ENCODE data around the gene PIGK.

Gene PIGK

DNA sequence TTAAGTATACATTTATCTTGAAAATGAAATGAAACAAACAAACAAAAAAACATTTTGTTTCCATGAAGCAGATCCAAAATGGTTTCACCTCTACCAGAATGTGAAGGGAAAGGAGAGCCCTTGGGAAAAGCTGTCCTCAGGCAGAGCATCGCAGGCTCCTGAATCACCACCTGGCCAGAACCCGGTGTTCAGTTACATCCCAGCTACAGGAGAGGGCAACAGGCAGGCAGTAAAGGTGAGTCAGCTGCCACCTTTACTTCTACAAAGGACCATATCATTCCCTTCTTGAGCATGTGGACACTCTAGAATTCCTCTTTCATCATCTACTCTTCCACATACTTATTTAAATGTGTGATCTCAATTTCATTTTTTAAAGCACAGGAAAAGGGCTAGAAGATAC, 151.2 kb downstream of the PIGK start:
- H3K4me3 ChIP-seq (ENCODE audit: low read depth, low read length): no peak overlapping the region
- no peak overlapping the region for H3K27ac ChIP-seq
- TF ChIP-seq, protein P1, sequence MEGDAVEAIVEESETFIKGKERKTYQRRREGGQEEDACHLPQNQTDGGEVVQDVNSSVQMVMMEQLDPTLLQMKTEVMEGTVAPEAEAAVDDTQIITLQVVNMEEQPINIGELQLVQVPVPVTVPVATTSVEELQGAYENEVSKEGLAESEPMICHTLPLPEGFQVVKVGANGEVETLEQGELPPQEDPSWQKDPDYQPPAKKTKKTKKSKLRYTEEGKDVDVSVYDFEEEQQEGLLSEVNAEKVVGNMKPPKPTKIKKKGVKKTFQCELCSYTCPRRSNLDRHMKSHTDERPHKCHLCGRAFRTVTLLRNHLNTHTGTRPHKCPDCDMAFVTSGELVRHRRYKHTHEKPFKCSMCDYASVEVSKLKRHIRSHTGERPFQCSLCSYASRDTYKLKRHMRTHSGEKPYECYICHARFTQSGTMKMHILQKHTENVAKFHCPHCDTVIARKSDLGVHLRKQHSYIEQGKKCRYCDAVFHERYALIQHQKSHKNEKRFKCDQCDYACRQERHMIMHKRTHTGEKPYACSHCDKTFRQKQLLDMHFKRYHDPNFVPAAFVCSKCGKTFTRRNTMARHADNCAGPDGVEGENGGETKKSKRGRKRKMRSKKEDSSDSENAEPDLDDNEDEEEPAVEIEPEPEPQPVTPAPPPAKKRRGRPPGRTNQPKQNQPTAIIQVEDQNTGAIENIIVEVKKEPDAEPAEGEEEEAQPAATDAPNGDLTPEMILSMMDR (IDR thresholded peaks at IDR 0.05; ENCODE audit: low read depth, low read length, missing control alignments): no peak
- DNase-seq: no peak
- H3K27me3 ChIP-seq (replicated peaks): no peaks in the 10 kb centered on the region
- H3K36me3 ChIP-seq (replicated peaks): no peaks in the 10 kb centered on the region
- in situ Hi-C loops (cut with HindIII; ENCODE audit: low pct_ligation_motif_present, low sequenced_read_pairs): no loop called here

DNA sequence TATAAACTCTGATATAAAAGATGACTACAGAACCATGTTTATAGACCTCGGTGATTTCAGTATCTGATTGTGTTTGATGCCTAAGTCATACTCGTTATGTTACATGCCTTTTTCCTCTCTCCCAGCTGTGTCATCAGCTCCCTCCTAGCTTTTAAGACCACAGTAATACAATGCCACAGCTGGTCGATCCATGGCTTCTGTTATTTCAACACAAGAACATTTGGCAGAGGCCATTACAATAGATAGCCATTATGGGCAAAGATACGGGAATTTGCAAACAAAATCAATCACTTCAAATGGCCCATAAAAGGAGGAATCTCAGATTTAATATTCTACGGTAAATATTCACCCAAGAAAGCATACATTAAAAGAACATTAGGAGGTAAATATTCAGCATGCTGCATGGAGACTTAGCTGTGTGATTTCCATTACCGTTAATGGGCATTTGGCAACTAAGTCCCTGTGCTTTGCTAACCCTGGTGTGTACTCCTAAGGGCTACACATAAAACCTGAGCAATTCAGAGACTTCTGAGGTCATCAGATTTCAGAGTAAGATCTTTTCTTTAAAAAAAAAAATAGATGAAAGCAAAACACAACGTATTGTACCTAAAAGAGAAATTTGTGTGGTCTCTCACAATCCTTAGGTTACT, 153.4 kb downstream of the PIGK start:
- TF ChIP-seq, protein P1 (IDR thresholded peaks at IDR 0.05; ENCODE audit: low read depth, low read length, missing control alignments): no peak
- Histone ChIP-seq H3K4me3 (ENCODE audit: low read depth, low read length) (no peak overlapping the region), H3K36me3 (replicated peaks) (no peaks in the 10 kb centered on the region), H3K27ac (no peak overlapping the region), H3K27me3 (replicated peaks) (no peaks in the 10 kb centered on the region)
- no peak for DNase-seq
- in situ Hi-C loops (cut with HindIII; ENCODE audit: low pct_ligation_motif_present, low sequenced_read_pairs): no loop called here

DNA sequence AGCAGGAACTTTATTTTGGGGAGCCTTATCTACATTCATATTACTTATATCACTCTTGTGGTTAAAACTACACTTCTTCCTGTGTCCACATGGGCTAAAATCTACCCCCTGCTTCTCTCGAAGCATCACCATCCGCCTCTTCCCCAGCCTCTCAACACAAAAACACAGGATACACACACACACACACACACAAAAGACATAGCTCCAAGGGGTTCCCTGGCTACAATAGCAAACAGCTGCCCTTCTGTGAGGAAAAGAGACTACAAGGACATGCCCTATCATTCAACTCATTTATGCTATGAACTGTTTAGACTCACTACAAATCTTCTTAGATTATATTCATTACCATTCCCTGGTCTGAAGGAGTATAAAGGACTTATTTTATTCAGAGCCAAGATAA, 155.0 kb downstream of the PIGK start:
- no peak overlapping the region for H3K27ac ChIP-seq
- in situ Hi-C loops (cut with HindIII; ENCODE audit: low pct_ligation_motif_present, low sequenced_read_pairs): no loop called here
- no peak overlapping the region for H3K4me3 ChIP-seq (ENCODE audit: low read depth, low read length)
- no peaks in the 10 kb centered on the region for H3K36me3 ChIP-seq (replicated peaks)
- TF ChIP-seq, protein P1 (IDR thresholded peaks at IDR 0.05; ENCODE audit: low read depth, low read length, missing control alignments): no peak
- DNase-seq: no peak
- no peaks in the 10 kb centered on the region for H3K27me3 ChIP-seq (replicated peaks)

DNA sequence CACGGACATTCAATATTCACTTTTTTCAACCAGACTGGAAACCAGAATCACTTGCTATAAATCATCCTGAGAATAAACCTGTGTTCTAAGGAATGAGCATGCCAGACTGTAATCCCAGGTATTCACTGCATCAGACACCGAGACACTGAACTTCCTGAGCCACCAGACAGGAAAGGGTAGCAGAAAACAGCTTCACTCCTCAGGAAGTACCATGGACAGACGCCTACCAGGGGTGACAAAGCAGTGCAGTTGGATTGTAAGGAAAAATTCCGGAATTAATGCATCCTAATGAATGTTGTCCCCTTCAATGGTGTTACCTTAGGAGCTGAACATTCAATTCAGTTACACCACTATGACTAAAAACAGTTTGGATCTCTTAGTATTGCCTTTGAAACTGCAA, 156.1 kb downstream of the PIGK start:
- TF ChIP-seq, protein P1 (IDR thresholded peaks at IDR 0.05; ENCODE audit: low read depth, low read length, missing control alignments): no peak
- Histone ChIP-seq H3K27me3 (replicated peaks) (no peaks in the 10 kb centered on the region), H3K27ac (no peak overlapping the region), H3K36me3 (replicated peaks) (no peaks in the 10 kb centered on the region), H3K4me3 (ENCODE audit: low read depth, low read length) (no peak overlapping the region)
- peak; percentile 2 for DNase-seq
- in situ Hi-C loops (cut with HindIII; ENCODE audit: low pct_ligation_motif_present, low sequenced_read_pairs): no loop called here

DNA sequence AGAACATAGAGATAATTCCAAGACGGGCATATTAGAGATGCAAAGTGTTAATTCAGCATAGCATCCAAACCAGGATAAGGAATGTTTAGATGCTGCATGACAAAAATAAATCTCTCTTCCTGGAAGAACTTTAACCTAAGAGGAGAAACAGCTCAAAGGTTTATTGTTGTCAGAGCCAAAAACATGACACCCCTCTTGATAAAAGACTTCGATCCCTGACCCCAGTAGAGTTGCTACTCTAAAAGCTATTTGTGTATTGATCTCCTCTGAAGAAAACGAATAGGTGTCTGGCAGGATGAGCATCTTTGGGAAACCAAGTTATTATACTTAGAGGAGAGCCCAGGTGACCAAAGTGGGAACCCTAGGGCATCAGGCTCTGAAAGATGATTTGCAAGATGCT, 158.1 kb downstream of the PIGK start:
- H3K27me3 ChIP-seq (replicated peaks): no peaks in the 10 kb centered on the region
- H3K27ac ChIP-seq: no peak overlapping the region
- H3K36me3 ChIP-seq (replicated peaks): no peaks in the 10 kb centered on the region
- in situ Hi-C loops (cut with HindIII; ENCODE audit: low pct_ligation_motif_present, low sequenced_read_pairs): no loop called here
- no peak for DNase-seq
- TF ChIP-seq, protein P1 (IDR thresholded peaks at IDR 0.05; ENCODE audit: low read depth, low read length, missing control alignments): no peak
- no peak overlapping the region for H3K4me3 ChIP-seq (ENCODE audit: low read depth, low read length)

DNA sequence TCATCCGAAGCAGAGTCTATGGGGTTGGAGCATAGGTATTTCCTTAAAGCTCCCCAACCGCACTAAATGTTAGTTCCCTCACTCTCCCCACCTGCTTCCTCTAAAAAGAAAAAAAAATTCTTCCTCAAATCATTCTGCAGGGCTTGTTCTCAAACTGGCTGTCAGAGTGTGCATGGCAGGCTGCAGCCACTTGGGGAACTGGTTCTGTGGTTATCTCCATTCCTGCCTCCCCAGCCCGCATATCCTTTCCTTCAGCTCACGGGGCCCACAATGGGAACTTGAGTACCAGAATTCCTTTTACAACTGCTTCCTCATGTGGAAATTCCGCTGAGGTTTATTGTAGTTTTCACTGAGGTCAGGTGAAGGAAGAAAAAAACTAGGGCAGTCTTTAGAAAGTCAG, 159.2 kb downstream of the PIGK start:
- in situ Hi-C loops (cut with HindIII; ENCODE audit: low pct_ligation_motif_present, low sequenced_read_pairs): no loop called here
- TF ChIP-seq, protein P1 (IDR thresholded peaks at IDR 0.05; ENCODE audit: low read depth, low read length, missing control alignments): no peak
- no peak overlapping the region for H3K27ac ChIP-seq
- H3K4me3 ChIP-seq (ENCODE audit: low read depth, low read length): no peak overlapping the region
- no peak for DNase-seq
- H3K27me3 ChIP-seq (replicated peaks): no peaks in the 10 kb centered on the region
- H3K36me3 ChIP-seq (replicated peaks): no peaks in the 10 kb centered on the region
